GM21360 (cell line): Measurements from ENCODE around the gene ITGAE.

Source experiments
- ATAC-seq: cut with Tn5 transposase; IDR thresholded peaks from one replicate; pipeline ENCODE4 v1.9.1; 2021; ENCODE audit warnings: mild to moderate bottlenecking, moderate library complexity; ENCODE audit not compliant: unreplicated experiment

The ITGAE gene

GRCh38 chr17:3821101-3821500 is 20.1 kb upstream of the ITGAE start:
- ATAC-seq = no peak

- no peak for ATAC-seq
Observed at GRCh38 chr17:3818786-3819185, 17.8 kb upstream of the ITGAE start.

GRCh38 chr17:3817851-3818605 is 17.0 kb upstream of the ITGAE start:
- no peak for ATAC-seq

- no peak for ATAC-seq
Observed at GRCh38 chr17:3815925-3816324, 14.9 kb upstream of the ITGAE start.

GRCh38 chr17:3815122-3815521 is 14.1 kb upstream of the ITGAE start:
- no peak for ATAC-seq

- ATAC-seq = no peak
Observed at GRCh38 chr17:3814361-3814760, 13.4 kb upstream of the ITGAE start.

- no peak for ATAC-seq
Observed at GRCh38 chr17:3813171-3813570, 12.2 kb upstream of the ITGAE start.

- no peak for ATAC-seq
Observed at GRCh38 chr17:3812771-3813170, 11.8 kb upstream of the ITGAE start.

GRCh38 chr17:3812284-3812683 is 11.3 kb upstream of the ITGAE start:
- ATAC-seq = no peak

GRCh38 chr17:3810019-3810418 is 9.0 kb upstream of the ITGAE start:
- ATAC-seq = no peak

GRCh38 chr17:3809135-3809534 is 8.1 kb upstream of the ITGAE start:
- no peak for ATAC-seq

- ATAC-seq = no peak
Observed at GRCh38 chr17:3808701-3809100, 7.7 kb upstream of the ITGAE start.

- ATAC-seq = no peak
Observed at GRCh38 chr17:3805581-3805980, 4.6 kb upstream of the ITGAE start.

GRCh38 chr17:3804503-3804931 is 3.5 kb upstream of the ITGAE start:
- ATAC-seq = peak; percentile 54

GRCh38 chr17:3803308-3803640 is 2.3 kb upstream of the ITGAE start:
- no peak for ATAC-seq

GRCh38 chr17:3802461-3803307 is 1.7 kb upstream of the ITGAE start:
- no peak for ATAC-seq

GRCh38 chr17:3801792-3802191 is 804 bp upstream of the ITGAE start:
- no peak for ATAC-seq

GRCh38 chr17:3801347-3801746 is 359 bp upstream of the ITGAE start:
- no peak for ATAC-seq

- ATAC-seq = no peak
Observed at GRCh38 chr17:3799181-3799945, 1.6 kb downstream of the ITGAE start.

- no peak for ATAC-seq
Observed at GRCh38 chr17:3798273-3799180, 2.5 kb downstream of the ITGAE start.

- ATAC-seq = peak; percentile 27
Observed at GRCh38 chr17:3796822-3797170, 4.2 kb downstream of the ITGAE start.
